Measurements from ENCODE around the gene NFASC.

NFASC gene

GRCh38 chr1:205032508-205032907 is 161.8 kb downstream of the NFASC start:
- no peak for DNase-seq
- no peak overlapping the region for H4K8ac ChIP-seq (ENCODE audit: low read depth, low read length)
- no peak overlapping the region for H3K4ac ChIP-seq (ENCODE audit: low read depth, low read length)
- H3K79me2 ChIP-seq (ENCODE audit: control insufficient read depth, insufficient read depth, low read length, poor library complexity) = no peaks in the 10 kb centered on the region
- no peaks in the 10 kb centered on the region for H3K36me3 ChIP-seq (ENCODE audit: control insufficient read depth in 1 of 2, insufficient read depth in 2 of 2, low read length in 2 of 2)
- H4K91ac ChIP-seq (ENCODE audit: low read depth, low read length) = no peak overlapping the region
- H3K4me1 ChIP-seq (ENCODE audit: control insufficient read depth in 1 of 2, insufficient read depth in 2 of 2, low read length in 2 of 2) = no peaks in the 10 kb centered on the region
- H3K9me3 ChIP-seq (ENCODE audit: insufficient read depth, low read depth, low read length) = no peaks in the 10 kb centered on the region
- no peak overlapping the region for H3K9ac ChIP-seq (ENCODE audit: low read length)
- H3K27ac ChIP-seq (ENCODE audit: low read depth, low read length) = no peak overlapping the region
- no peak overlapping the region for H3K4me3 ChIP-seq (ENCODE audit: low read depth, low read length)
- no peak overlapping the region for H2BK5ac ChIP-seq (ENCODE audit: low read depth, low read length, poor library complexity)
- H3K14ac ChIP-seq (ENCODE audit: low read length) = no peak overlapping the region
- H3K27me3 ChIP-seq (ENCODE audit: insufficient read depth, low read length) = no peaks in the 10 kb centered on the region
- no peak overlapping the region for H3K23ac ChIP-seq (ENCODE audit: low read length)
- no peak overlapping the region for H3K4me2 ChIP-seq (ENCODE audit: low read length)
- no CpG with 5 or more reads among the region's 7 CpGs for WGBS (ENCODE audit: extremely low coverage, insufficient coverage, insufficient read length)
- no peak overlapping the region for H2AK5ac ChIP-seq (ENCODE audit: low read length)
- no peak overlapping the region for H2BK120ac ChIP-seq (ENCODE audit: insufficient read depth, low read length, poor library complexity)
- H2BK12ac ChIP-seq (ENCODE audit: low read length) = no peak overlapping the region
- no peak overlapping the region for H2AFZ ChIP-seq (ENCODE audit: insufficient read depth, low read length, poor library complexity)
- H3K18ac ChIP-seq (ENCODE audit: low read length) = no peak overlapping the region
- H4K12ac ChIP-seq (ENCODE audit: low read depth, low read length) = no peak overlapping the region
- H3K79me1 ChIP-seq (ENCODE audit: low read length) = no peaks in the 10 kb centered on the region

GRCh38 chr1:205037539-205037938 is 166.9 kb downstream of the NFASC start:
- no peak overlapping the region for H4K91ac ChIP-seq (ENCODE audit: low read depth, low read length)
- no peak overlapping the region for H2AFZ ChIP-seq (ENCODE audit: insufficient read depth, low read length, poor library complexity)
- no peak for DNase-seq
- peaks cover 8% of the 10 kb centered on the region for H3K27me3 ChIP-seq (ENCODE audit: insufficient read depth, low read length)
- H2BK5ac ChIP-seq (ENCODE audit: low read depth, low read length, poor library complexity) = no peak overlapping the region
- no peak overlapping the region for H3K27ac ChIP-seq (ENCODE audit: low read depth, low read length)
- no peak overlapping the region for H3K18ac ChIP-seq (ENCODE audit: low read length)
- no peaks in the 10 kb centered on the region for H3K79me1 ChIP-seq (ENCODE audit: low read length)
- H3K4ac ChIP-seq (ENCODE audit: low read depth, low read length) = no peak overlapping the region
- H3K79me2 ChIP-seq (ENCODE audit: control insufficient read depth, insufficient read depth, low read length, poor library complexity) = no peaks in the 10 kb centered on the region
- H4K12ac ChIP-seq (ENCODE audit: low read depth, low read length) = no peak overlapping the region
- peaks cover 2% of the 10 kb centered on the region for H3K9me3 ChIP-seq (ENCODE audit: insufficient read depth, low read depth, low read length)
- H2AK5ac ChIP-seq (ENCODE audit: low read length) = no peak overlapping the region
- H3K23ac ChIP-seq (ENCODE audit: low read length) = no peak overlapping the region
- H2BK12ac ChIP-seq (ENCODE audit: low read length) = no peak overlapping the region
- no peak overlapping the region for H3K9ac ChIP-seq (ENCODE audit: low read length)
- H4K8ac ChIP-seq (ENCODE audit: low read depth, low read length) = no peak overlapping the region
- H3K14ac ChIP-seq (ENCODE audit: low read length) = no peak overlapping the region
- no peak overlapping the region for H3K4me3 ChIP-seq (ENCODE audit: low read depth, low read length)
- H2BK120ac ChIP-seq (ENCODE audit: insufficient read depth, low read length, poor library complexity) = no peak overlapping the region
- H3K36me3 ChIP-seq (ENCODE audit: control insufficient read depth in 1 of 2, insufficient read depth in 2 of 2, low read length in 2 of 2) = no peaks in the 10 kb centered on the region
- H3K4me1 ChIP-seq (ENCODE audit: control insufficient read depth in 1 of 2, insufficient read depth in 2 of 2, low read length in 2 of 2) = no peaks in the 10 kb centered on the region
- H3K4me2 ChIP-seq (ENCODE audit: low read length) = no peak overlapping the region
- WGBS (ENCODE audit: extremely low coverage, insufficient coverage, insufficient read length) = no CpG with 5 or more reads among the region's 9 CpGs

GRCh38 chr1:205038132-205038786 is 167.6 kb downstream of the NFASC start:
- Histone ChIP-seq H3K27ac (ENCODE audit: low read depth, low read length) (no peak overlapping the region), H3K14ac (ENCODE audit: low read length) (no peak overlapping the region), H3K27me3 (ENCODE audit: insufficient read depth, low read length) (peaks cover 14% of the 10 kb centered on the region), H3K9me3 (ENCODE audit: insufficient read depth, low read depth, low read length) (peaks cover 2% of the 10 kb centered on the region), H2BK5ac (ENCODE audit: low read depth, low read length, poor library complexity) (no peak overlapping the region), H4K91ac (ENCODE audit: low read depth, low read length) (no peak overlapping the region), H3K36me3 (ENCODE audit: control insufficient read depth in 1 of 2, insufficient read depth in 2 of 2, low read length in 2 of 2) (no peaks in the 10 kb centered on the region), H4K8ac (ENCODE audit: low read depth, low read length) (no peak overlapping the region), H3K4me3 (ENCODE audit: low read depth, low read length) (no peak overlapping the region), H3K79me1 (ENCODE audit: low read length) (no peaks in the 10 kb centered on the region), H3K23ac (ENCODE audit: low read length) (no peak overlapping the region), H3K4me2 (ENCODE audit: low read length) (no peak overlapping the region), H3K4me1 (ENCODE audit: control insufficient read depth in 1 of 2, insufficient read depth in 2 of 2, low read length in 2 of 2) (no peaks in the 10 kb centered on the region), H3K4ac (ENCODE audit: low read depth, low read length) (no peak overlapping the region), H3K9ac (ENCODE audit: low read length) (no peak overlapping the region), H3K79me2 (ENCODE audit: control insufficient read depth, insufficient read depth, low read length, poor library complexity) (no peaks in the 10 kb centered on the region), H2AFZ (ENCODE audit: insufficient read depth, low read length, poor library complexity) (no peak overlapping the region), H2AK5ac (ENCODE audit: low read length) (no peak overlapping the region), H3K18ac (ENCODE audit: low read length) (no peak overlapping the region), H2BK120ac (ENCODE audit: insufficient read depth, low read length, poor library complexity) (no peak overlapping the region), H2BK12ac (ENCODE audit: low read length) (no peak overlapping the region), H4K12ac (ENCODE audit: low read depth, low read length) (no peak overlapping the region)
- DNase-seq = no peak
- WGBS (ENCODE audit: extremely low coverage, insufficient coverage, insufficient read length) = no CpG with 5 or more reads among the region's 6 CpGs

GRCh38 chr1:205041001-205041715 is 170.5 kb downstream of the NFASC start:
- Histone ChIP-seq H4K91ac (ENCODE audit: low read depth, low read length) (no peak overlapping the region), H2BK12ac (ENCODE audit: low read length) (no peak overlapping the region), H3K36me3 (ENCODE audit: control insufficient read depth in 1 of 2, insufficient read depth in 2 of 2, low read length in 2 of 2) (no peaks in the 10 kb centered on the region), H3K4me2 (ENCODE audit: low read length) (no peak overlapping the region), H2BK5ac (ENCODE audit: low read depth, low read length, poor library complexity) (no peak overlapping the region), H2AFZ (ENCODE audit: insufficient read depth, low read length, poor library complexity) (no peak overlapping the region), H4K8ac (ENCODE audit: low read depth, low read length) (no peak overlapping the region), H3K27me3 (ENCODE audit: insufficient read depth, low read length) (peaks cover 22% of the 10 kb centered on the region), H4K12ac (ENCODE audit: low read depth, low read length) (no peak overlapping the region), H3K4me1 (ENCODE audit: control insufficient read depth in 1 of 2, insufficient read depth in 2 of 2, low read length in 2 of 2) (no peaks in the 10 kb centered on the region), H3K9me3 (ENCODE audit: insufficient read depth, low read depth, low read length) (peaks cover 3% of the 10 kb centered on the region), H3K79me1 (ENCODE audit: low read length) (no peaks in the 10 kb centered on the region), H3K9ac (ENCODE audit: low read length) (no peak overlapping the region), H3K14ac (ENCODE audit: low read length) (no peak overlapping the region), H3K23ac (ENCODE audit: low read length) (no peak overlapping the region), H2BK120ac (ENCODE audit: insufficient read depth, low read length, poor library complexity) (no peak overlapping the region), H2AK5ac (ENCODE audit: low read length) (no peak overlapping the region), H3K18ac (ENCODE audit: low read length) (no peak overlapping the region), H3K4me3 (ENCODE audit: low read depth, low read length) (no peak overlapping the region), H3K27ac (ENCODE audit: low read depth, low read length) (no peak overlapping the region), H3K79me2 (ENCODE audit: control insufficient read depth, insufficient read depth, low read length, poor library complexity) (no peaks in the 10 kb centered on the region), H3K4ac (ENCODE audit: low read depth, low read length) (no peak overlapping the region)
- DNase-seq = no peak
- WGBS (ENCODE audit: extremely low coverage, insufficient coverage, insufficient read length) = no CpG with 5 or more reads among the region's 4 CpGs

All from trophoblast cell (in vitro differentiated cells and primary cell).